Measurements from ENCODE around the gene PXK.

Gene PXK

DNA sequence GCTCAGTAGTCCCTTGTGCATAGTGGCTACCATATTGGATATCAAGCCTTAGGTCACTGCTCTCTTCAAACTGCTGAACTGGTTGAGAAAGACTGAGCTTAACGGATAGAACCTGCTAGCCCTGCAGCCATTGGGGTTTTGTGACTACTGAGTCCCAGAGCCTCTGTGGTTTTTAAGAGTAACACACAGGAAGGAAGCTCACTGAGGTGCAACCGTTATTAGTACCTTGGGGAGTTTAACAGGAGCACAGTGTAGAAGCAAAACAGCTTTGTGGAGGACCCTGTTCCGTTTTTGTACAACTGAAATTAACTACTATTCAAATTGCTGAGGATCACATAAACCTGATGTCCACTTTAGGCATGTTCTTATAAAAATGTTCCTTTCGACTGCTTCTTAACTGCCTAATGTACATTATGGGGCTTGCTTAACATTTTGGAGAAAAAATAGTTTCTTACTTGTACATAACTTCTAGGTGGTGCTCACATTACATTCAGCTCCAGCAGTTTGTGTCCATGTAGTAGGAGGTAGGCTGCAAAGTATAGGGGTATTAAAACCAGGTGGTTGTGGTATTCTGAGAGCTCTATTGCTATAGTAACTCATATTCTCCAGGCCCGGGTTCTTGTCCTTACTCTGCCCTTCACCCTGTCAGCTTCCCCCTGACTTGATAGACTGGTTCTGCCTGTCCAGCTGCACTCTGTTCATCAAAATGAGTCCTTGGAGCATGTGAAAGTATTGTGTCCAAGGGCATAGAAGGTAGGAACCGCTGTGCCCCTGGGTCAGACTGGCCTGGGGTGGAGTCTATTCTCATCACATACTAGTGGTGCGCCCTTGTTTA is 17.3 kb downstream of the PXK start:
- CTCF ChIA-PET: interaction anchor here (0.6 to 1.3 kb wide), 4 partner anchors 25 to 219 kb away, joined by 3 to 4 read pairs (median 3); no protein-coding TSS in a partner anchor
- Histone ChIP-seq H3K9me3 (ENCODE audit: control insufficient read depth, insufficient read depth, low read depth, low read length) (no peaks in the 10 kb centered on the region), H3K36me3 (ENCODE audit: control insufficient read depth in 2 of 2, insufficient read depth in 1 of 2, low read length in 2 of 2) (peaks cover 0 to 3% of the 10 kb centered on the region in 2 experiments; a peak in 2 of 3 replicates), H3K4me3 (ENCODE audit: low read depth, low read length) (no peak overlapping the region), H3K27ac (ENCODE audit: extremely low read depth, low read depth, low read length) (no peak overlapping the region), H3K4me1 (ENCODE audit: control insufficient read depth, insufficient read depth, low read length) (0 out of 2 replicates have a peak, but pooled peaks cover 4% of the 10 kb centered on the region)
- TF ChIP-seq, protein P1, sequence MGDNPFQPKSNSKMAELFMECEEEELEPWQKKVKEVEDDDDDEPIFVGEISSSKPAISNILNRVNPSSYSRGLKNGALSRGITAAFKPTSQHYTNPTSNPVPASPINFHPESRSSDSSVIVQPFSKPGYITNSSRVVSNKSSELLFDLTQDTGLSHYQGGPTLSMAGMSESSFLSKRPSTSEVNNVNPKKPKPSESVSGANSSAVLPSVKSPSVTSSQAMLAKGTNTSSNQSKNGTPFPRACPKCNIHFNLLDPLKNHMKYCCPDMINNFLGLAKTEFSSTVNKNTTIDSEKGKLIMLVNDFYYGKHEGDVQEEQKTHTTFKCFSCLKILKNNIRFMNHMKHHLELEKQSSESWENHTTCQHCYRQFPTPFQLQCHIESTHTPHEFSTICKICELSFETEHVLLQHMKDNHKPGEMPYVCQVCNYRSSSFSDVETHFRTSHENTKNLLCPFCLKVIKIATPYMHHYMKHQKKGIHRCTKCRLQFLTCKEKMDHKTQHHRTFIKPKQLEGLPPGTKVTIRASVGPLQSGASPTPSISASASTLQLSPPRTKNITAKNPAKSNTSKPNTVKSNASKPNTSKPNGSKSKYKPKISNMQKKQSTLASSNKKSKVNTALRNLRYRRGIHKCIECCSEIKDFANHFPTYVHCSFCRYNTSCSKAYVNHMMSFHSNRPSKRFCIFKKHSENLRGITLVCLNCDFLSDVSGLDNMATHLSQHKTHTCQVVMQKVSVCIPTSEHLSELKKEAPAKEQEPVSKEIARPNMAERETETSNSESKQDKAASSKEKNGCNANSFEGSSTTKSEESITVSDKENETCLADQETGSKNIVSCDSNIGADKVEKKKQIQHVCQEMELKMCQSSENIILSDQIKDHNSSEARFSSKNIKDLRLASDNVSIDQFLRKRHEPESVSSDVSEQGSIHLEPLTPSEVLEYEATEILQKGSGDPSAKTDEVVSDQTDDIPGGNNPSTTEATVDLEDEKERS (tag by site-specific recombination; IDR thresholded peaks at IDR 0.05): no peak
- TF ChIP-seq, protein P2, sequence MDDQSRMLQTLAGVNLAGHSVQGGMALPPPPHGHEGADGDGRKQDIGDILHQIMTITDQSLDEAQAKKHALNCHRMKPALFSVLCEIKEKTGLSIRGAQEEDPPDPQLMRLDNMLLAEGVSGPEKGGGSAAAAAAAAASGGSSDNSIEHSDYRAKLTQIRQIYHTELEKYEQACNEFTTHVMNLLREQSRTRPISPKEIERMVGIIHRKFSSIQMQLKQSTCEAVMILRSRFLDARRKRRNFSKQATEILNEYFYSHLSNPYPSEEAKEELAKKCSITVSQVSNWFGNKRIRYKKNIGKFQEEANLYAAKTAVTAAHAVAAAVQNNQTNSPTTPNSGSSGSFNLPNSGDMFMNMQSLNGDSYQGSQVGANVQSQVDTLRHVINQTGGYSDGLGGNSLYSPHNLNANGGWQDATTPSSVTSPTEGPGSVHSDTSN (CRISPR knock-in tag; IDR thresholded peaks at IDR 0.05): no peak
- TF ChIP-seq ZNF239 (tag by site-specific recombination; IDR thresholded peaks at IDR 0.05) (no peak), ZNF558 (tag by site-specific recombination; IDR thresholded peaks at IDR 0.05) (no peak), ZNF561 (tag by site-specific recombination; IDR thresholded peaks at IDR 0.05; ENCODE audit: borderline replicate concordance) (no peak), HOXA7 (CRISPR knock-in tag; IDR thresholded peaks at IDR 0.05; ENCODE audit: borderline replicate concordance) (no peak), ZNF140 (tag by site-specific recombination; IDR thresholded peaks at IDR 0.05) (no peak), HOXD13 (CRISPR knock-in tag; IDR thresholded peaks at IDR 0.05; ENCODE audit: borderline replicate concordance) (no peak)
- TF ChIP-seq, protein P3, sequence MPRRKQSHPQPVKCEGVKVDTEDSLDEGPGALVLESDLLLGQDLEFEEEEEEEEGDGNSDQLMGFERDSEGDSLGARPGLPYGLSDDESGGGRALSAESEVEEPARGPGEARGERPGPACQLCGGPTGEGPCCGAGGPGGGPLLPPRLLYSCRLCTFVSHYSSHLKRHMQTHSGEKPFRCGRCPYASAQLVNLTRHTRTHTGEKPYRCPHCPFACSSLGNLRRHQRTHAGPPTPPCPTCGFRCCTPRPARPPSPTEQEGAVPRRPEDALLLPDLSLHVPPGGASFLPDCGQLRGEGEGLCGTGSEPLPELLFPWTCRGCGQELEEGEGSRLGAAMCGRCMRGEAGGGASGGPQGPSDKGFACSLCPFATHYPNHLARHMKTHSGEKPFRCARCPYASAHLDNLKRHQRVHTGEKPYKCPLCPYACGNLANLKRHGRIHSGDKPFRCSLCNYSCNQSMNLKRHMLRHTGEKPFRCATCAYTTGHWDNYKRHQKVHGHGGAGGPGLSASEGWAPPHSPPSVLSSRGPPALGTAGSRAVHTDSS (tag by site-specific recombination; IDR thresholded peaks at IDR 0.05): no peak
- TF ChIP-seq, protein P4, sequence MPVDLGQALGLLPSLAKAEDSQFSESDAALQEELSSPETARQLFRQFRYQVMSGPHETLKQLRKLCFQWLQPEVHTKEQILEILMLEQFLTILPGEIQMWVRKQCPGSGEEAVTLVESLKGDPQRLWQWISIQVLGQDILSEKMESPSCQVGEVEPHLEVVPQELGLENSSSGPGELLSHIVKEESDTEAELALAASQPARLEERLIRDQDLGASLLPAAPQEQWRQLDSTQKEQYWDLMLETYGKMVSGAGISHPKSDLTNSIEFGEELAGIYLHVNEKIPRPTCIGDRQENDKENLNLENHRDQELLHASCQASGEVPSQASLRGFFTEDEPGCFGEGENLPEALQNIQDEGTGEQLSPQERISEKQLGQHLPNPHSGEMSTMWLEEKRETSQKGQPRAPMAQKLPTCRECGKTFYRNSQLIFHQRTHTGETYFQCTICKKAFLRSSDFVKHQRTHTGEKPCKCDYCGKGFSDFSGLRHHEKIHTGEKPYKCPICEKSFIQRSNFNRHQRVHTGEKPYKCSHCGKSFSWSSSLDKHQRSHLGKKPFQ (tag by site-specific recombination; IDR thresholded peaks at IDR 0.05): no peak
- POLR2A ChIA-PET: interaction anchor here (1.9 kb wide), 1 partner anchor 17 kb away, joined by 5 read pairs; the partner anchor contains the start of gene PXK

GRCh38 chr3:58350627-58351013 is 17.9 kb downstream of the PXK start:
- Histone ChIP-seq H3K4me3 (ENCODE audit: low read depth, low read length) (no peak overlapping the region), H3K27ac (ENCODE audit: extremely low read depth, low read depth, low read length) (no peak overlapping the region), H3K4me1 (ENCODE audit: control insufficient read depth, insufficient read depth, low read length) (0 out of 2 replicates have a peak, but pooled peaks cover 4% of the 10 kb centered on the region), H3K9me3 (ENCODE audit: control insufficient read depth, insufficient read depth, low read depth, low read length) (no peaks in the 10 kb centered on the region), H3K36me3 (ENCODE audit: control insufficient read depth in 2 of 2, insufficient read depth in 1 of 2, low read length in 2 of 2) (peaks cover 0 to 3% of the 10 kb centered on the region in 2 experiments; a peak in 2 of 3 replicates)
- ChIA-PET CTCF (interaction anchor here (0.7 to 1.3 kb wide), 3 partner anchors 24 to 218 kb away, joined by 3 to 4 read pairs (median 3); no protein-coding TSS in a partner anchor), POLR2A (interaction anchor here (1.9 kb wide), 1 partner anchor 18 kb away, joined by 5 read pairs; the partner anchor contains the start of gene PXK)
- TF ChIP-seq ZNF768 (tag by site-specific recombination; IDR thresholded peaks at IDR 0.05) (no peak), ZNF157 (tag by site-specific recombination; IDR thresholded peaks at IDR 0.05) (no peak), ZNF146 (tag by site-specific recombination; IDR thresholded peaks at IDR 0.05) (no peak), SCRT2 (tag by site-specific recombination; IDR thresholded peaks at IDR 0.05) (no peak), HOXA7 (CRISPR knock-in tag; IDR thresholded peaks at IDR 0.05; ENCODE audit: borderline replicate concordance) (no peak)

Measured in HEK293 (cell line).